GM19463 (cell line): ENCODE results near the gene P2RX2.
A peak's percentile ranks its signal among the peaks of the same experiment; 100 is the strongest.
"Not testable (repeated sequence)": the region's sequence is repeated elsewhere in the genome, so short reads cannot be mapped to it uniquely, and the experiment has no call there.

Experiments
- ATAC-seq: cut with Tn5 transposase; IDR thresholded peaks from one replicate; pipeline ENCODE4 v1.9.1; 2021; ENCODE audit warnings: mild to moderate bottlenecking, moderate library complexity; ENCODE audit not compliant: unreplicated experiment

P2RX2 gene

GRCh38 chr12:132582582-132583410, 35.8 kb upstream of the P2RX2 start:
- ATAC-seq, result no peak

GRCh38 chr12:132583411-132583710, 35.2 kb upstream of the P2RX2 start:
- ATAC-seq, result no peak

GRCh38 chr12:132583736-132584135, 34.8 kb upstream of the P2RX2 start:
- ATAC-seq, result no peak

DNA sequence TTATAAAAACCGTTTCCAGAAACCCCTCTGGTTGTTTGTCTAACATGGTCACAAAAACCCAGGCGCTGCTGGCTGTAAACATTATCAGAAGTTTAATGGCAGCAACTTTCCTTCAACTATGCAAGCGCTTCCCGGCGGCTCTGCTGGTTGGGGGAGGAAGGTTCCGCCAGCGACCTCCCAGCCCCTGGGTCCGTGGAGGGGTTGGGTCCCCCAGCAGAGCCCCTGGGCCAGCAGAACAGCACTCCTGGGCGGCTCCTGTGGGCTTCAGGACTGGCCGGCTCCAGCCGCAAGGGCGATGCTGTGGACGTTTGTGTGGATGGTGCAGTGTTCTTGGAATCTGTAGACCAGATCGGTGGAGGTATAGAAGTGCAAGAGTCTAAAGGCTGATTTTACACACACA, 34.1 kb upstream of the P2RX2 start:
- ATAC-seq, result no peak

DNA sequence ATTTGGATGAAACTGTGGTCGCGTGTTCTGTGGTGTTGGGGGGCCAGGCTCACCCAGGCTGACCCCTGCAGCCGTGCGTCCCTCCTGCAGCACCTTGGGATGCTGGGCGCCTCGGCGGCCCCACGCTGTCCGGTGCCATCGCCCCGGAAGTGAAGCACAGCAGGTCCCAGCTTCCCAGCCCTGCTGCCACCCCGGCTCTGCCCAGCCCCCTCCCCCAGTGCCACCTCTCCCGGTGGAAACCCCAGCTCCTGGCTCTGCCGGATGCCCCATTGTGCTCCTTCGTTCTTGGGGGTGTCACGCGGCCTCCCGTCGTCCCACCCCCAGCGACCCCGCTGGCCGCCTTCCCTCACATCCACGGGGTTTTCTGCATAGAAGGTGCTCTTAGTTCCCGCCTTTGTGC, 33.4 kb upstream of the P2RX2 start:
- ATAC-seq, result no peak

GRCh38 chr12:132586929-132587328, 31.6 kb upstream of the P2RX2 start:
- ATAC-seq, result no peak

GRCh38 chr12:132587781-132588180, 30.8 kb upstream of the P2RX2 start:
- no peak for ATAC-seq

DNA sequence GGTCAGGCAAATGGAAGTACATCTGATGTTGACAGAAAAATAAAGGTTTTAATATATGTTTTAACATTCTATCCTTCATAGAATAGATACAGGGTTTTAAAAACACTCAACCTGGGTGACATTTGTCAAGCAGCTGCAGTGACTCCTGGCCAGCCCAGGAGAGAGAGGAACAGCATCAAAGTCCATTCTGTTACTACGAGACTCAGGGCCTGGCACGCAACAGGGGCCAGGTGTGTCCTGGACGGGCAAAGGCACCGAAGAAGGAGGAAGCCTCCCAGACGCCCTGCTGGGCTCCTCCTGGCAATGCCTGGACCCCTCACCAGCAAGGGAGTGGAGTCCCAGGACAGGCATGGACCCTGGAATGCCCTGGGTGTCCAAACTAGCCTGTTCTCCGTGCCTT, 30.3 kb upstream of the P2RX2 start:
- ATAC-seq, result no peak

DNA sequence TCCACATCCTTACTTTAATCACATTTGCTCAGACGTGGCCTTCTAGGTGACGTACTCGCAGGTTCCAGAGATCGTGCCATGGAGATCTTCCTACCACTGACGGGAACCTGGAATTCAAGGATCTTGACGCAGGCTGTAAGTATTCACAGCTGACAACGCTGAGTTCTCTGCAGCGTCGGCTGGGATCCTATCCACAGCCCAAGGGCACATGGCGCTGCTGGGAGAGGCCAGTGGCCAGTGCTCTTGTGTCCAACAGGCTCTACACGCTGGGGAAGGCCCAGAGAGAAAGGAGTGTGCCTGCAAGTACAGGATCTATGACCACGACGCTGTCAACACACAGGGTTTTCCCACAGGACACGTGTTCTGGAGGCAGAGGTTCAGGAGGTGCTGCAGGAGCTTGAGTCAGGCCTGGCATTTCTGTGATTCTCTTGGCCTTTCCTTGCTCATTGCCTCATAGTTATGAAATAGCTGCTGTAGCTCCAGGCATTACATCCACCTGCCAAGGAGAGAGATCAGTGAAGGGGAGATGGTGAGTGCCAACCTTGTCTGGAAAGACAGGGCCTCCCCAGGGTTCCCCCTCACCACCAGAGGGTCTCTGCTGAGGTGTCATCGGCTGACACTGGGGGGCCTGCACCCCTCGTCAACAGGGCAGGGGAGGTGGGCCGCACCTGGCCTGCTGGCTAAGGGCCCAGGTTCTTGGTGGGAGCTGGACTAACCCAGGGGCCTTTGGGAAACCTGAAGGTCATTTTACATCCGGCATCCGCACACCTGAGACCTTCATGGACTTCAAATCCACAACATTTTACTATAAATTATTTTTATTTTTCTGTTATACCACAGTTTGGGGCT, 29.5 kb upstream of the P2RX2 start:
- ATAC-seq, result no peak

DNA sequence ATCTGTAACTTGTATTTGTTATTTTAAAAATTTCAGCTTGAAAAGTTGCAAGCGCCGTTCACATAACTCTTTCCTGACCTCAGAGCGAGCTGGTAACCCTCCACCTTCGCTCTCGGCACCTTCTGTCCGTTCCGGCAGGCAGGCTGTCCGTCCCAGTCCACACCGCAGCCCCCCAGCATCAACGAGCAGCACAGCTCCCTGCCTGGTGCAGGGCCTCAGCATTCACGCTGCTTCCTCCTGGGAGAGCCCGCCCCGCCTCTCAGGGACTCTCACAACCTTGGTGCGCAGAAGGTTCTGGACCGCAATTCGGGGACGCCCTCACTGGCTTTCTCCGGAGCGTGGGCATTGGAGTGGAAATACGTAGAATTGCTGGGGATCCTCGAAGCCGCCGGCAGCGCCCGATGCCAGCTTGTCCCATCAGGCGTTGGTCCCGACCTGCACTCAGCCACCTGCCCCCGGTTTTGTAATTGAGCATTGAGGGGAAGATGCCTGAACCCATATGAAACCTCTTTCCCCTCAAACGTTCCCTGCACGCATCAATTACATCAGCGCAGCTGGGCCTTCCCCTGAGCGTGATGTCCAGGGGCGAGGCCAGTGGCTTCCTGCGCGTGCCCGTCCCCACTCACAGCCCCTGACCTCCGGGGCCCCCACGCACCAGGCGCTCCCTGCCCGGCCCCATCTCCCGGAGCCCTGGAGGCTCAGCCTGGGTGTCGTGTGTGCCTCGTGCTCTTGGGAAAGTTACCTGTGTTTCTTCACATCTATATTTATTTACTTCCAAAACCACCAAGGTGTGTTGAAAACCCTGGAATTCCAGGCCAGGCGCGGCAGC, 27.3 kb upstream of the P2RX2 start:
- ATAC-seq, result no peak

DNA sequence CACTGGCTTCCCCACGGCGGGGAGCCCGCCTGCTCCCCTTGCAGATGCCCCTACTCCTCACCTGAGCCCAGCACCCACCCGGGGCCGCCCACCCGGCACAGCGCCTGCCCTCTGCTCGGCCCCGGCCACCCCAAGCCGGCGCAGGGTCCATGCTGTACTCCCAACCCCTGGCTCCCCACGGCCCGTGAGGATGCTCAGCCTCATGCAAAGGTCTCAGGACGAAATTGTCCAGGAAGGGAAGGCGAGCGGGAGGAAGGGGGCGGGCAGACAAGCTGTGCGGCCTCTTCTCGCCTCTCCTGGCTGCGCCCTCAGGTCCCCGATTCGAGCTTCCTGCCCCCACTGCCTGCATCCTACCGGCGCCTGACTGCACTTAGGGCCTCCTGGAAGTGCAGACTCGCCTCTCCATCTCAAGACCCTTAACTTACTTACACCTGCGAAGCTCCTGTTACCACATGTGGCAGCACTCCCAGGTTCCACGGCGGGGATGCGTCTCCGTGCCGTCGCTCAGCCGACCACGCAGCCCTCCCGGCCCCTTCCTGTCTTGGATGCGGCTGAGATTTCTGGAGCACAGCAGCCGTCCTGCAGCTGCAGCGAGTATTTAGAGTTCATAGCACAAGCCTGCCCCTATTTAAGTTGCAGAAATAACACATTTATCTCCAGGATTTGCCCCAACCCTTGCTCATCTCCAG, 26.1 kb upstream of the P2RX2 start:
- no peak for ATAC-seq

DNA sequence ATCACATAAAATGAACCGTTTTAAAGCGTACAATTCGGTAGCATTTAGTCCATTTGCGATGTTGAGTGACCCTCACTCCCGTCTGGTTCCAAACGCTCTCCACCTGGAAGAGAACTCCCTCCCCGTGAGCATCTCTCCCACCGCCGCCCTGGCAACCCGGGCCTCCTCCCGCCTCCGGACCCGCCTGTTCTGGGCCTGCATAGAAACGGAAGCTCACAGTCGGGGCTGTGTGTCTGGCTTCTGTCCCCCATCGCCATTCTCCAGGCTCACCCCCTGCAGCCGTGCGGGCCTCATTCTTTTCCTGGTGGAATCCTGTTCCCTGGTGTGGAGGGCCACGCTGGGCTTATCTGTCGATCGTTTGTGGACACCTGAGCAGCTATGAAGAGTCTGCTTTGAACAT, 25.5 kb upstream of the P2RX2 start:
- ATAC-seq, result no peak

- ATAC-seq, result no peak
These were observed 25.1 kb upstream of the P2RX2 start for GRCh38 chr12:132593521-132593920.

DNA sequence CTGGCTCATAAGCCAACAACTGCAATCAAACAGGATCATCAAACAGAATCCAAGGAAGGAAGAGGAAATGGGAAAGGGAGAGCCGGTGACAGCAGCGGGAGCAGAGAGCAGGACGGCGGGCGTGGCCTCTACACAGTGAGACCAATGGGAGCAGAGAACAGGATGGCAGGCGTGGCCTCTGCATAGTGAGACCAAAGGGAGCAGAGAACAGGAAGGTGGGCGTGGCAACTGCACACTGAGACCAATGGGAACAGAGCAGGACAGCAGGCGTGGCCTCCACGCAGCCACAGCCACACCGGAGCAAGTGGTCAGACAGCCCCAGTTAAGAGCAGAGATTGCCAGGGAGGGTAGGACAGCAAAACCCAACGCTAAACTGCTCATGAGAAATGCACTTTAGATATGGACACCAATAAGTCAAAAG, 24.6 kb upstream of the P2RX2 start:
- ATAC-seq, result peak; percentile 95

- ATAC-seq, result no peak
These were observed 23.4 kb upstream of the P2RX2 start for GRCh38 chr12:132595183-132595582.

GRCh38 chr12:132596016-132596415, 22.6 kb upstream of the P2RX2 start:
- ATAC-seq, result no peak

DNA sequence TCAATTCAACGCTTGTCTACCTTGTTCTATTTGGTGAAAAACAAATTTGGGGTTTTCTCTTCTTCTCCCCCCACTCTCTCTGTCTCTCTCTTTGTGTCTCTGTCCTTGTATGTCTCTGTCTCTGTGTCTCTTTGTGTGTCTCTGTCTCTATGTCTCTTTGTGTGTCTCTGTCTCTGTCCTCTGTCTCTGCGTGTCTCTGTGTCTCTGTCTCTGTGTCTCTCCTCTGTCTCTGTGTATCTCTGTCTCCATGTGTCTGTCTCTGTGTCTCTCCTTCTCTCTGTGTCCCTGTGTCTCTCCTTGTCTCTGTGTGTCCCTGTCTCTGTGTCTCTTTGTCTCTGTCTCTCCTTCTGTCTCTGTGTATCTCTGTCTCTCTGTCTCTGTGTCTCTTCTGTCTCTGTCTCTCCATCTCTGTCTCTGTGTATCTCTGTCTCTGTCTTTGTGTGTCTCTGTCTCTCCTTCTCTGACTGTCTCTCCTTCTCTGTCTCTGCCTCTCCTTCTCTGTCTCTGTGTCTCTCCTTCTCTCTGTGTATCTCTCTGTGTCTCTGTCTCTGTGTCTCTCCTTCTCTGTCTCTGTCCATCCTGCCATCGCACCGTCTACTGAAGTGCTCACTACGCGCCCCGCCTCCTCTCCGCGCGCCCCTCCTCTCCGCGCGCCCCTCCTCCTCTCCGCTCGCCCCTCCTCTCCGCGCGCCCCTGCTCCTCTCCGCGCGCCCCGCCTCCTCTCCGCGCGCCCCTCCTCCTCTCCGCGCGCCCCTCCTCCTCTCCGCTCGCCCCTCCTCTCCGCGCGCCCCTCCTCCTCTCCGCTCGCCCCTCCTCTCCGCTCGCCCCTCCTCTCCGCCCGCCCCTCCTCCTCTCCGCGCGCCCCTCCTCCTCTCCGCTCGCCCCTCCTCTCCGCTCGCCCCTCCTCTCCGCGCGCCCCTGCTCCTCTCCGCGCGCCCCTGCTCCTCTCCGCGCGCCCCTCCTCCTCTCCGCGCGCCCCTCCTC, 21.0 kb upstream of the P2RX2 start:
- ATAC-seq, result no peak

- ATAC-seq, result not testable (repeated sequence)
These were observed 19.1 kb upstream of the P2RX2 start for GRCh38 chr12:132599502-132599901.
